ENCODE measurements around the gene YDJC.
"Not testable (repeated sequence)": the region's sequence is repeated elsewhere in the genome, so short reads cannot be mapped to it uniquely, and the experiment has no call there.

Gene YDJC

GRCh38 chr22:21646608-21647590 lies 17.1 kb upstream of the YDJC start:
- TF ChIP-seq ZFX (IDR thresholded peaks at IDR 0.05; ENCODE audit: borderline replicate concordance): no peak
- TF ChIP-seq, protein P1, sequence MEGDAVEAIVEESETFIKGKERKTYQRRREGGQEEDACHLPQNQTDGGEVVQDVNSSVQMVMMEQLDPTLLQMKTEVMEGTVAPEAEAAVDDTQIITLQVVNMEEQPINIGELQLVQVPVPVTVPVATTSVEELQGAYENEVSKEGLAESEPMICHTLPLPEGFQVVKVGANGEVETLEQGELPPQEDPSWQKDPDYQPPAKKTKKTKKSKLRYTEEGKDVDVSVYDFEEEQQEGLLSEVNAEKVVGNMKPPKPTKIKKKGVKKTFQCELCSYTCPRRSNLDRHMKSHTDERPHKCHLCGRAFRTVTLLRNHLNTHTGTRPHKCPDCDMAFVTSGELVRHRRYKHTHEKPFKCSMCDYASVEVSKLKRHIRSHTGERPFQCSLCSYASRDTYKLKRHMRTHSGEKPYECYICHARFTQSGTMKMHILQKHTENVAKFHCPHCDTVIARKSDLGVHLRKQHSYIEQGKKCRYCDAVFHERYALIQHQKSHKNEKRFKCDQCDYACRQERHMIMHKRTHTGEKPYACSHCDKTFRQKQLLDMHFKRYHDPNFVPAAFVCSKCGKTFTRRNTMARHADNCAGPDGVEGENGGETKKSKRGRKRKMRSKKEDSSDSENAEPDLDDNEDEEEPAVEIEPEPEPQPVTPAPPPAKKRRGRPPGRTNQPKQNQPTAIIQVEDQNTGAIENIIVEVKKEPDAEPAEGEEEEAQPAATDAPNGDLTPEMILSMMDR (IDR thresholded peaks at IDR 0.05): peak; percentile 86
- 0 out of 2 replicates have a peak overlapping the region, but pooled peaks have one; percentile 18 for H3K27ac ChIP-seq

GRCh38 chr22:21645513-21645912 lies 15.7 kb upstream of the YDJC start:
- H3K27ac ChIP-seq: not testable (repeated sequence)

- no peak for TF ChIP-seq ZFX (IDR thresholded peaks at IDR 0.05; ENCODE audit: borderline replicate concordance)
- TF ChIP-seq, protein P1 (IDR thresholded peaks at IDR 0.05): peak; percentile 20
- peak overlapping the region; percentile 81 for H3K27ac ChIP-seq
Observed at GRCh38 chr22:21643533-21644357, 13.9 kb upstream of the YDJC start.

GRCh38 chr22:21642584-21643448 lies 13.0 kb upstream of the YDJC start:
- no peak for TF ChIP-seq ZFX (IDR thresholded peaks at IDR 0.05; ENCODE audit: borderline replicate concordance)
- TF ChIP-seq, protein P1 (IDR thresholded peaks at IDR 0.05): peak; percentile 72
- H3K27ac ChIP-seq: peak overlapping the region; percentile 81

DNA sequence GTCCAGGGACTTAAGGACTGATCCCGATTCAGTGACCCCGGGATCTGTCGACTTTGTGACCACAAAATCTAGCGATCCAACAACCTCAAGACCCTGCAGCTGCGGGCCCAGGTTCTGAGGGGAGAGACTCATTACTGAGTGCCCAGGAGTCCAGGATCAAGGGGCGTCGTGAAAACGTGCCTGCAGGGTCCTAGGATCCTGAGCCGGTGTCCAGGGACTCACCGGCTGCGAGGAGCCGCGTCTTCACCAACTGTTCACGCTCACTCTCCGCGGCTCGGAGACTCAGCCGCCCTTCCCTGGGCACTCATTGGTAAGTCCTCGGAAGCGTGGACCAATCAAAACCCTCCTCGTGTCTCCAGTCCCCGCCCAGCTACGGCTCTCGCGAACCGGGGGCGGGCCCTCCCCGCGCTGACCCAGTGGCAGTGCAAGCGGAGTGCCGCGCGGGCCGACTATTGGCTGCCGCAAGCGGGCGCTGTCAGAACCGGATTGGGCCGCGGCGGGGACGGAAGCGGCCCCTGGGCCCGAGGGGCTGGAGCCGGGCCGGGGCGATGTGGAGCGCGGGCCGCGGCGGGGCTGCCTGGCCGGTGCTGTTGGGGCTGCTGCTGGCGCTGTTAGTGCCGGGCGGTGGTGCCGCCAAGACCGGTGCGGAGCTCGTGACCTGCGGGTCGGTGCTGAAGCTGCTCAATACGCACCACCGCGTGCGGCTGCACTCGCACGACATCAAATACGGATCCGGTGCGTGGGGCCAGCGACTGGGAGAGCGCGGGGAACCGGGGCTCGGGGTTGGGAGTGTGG lies 12.2 kb upstream of the YDJC start, which contains the start of gene SDF2L1:
TSS of gene SDF2L1 (plus strand) at position 514 of the 795 bp plus-strand sequence. CDS start at position 549, 35 bp downstream.
- H3K27ac ChIP-seq: peak within 1 kb of the TSS; percentile 81
- no peak for TF ChIP-seq ZFX (IDR thresholded peaks at IDR 0.05; ENCODE audit: borderline replicate concordance)
- TF ChIP-seq, protein P1 (IDR thresholded peaks at IDR 0.05): peak; percentile 48

DNA sequence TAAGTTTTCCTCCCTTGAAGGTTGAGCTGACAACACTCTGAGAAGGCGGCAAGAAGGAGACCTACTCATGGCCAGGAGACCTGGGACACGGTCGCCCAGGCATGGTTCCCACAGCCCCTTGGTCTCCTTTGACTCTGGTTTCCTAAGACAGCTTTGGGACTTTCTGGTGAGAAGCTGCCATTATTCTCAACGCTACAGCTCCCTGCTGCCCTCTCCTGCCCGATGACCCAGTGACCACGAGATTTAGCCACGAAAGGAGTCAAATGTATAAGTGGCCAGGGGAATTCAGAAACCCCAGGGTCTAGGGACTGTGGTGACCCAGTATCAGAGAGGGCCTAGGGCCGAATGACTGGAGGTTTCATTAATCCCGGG lies 11.6 kb upstream of the YDJC start:
- TF ChIP-seq, protein P1 (IDR thresholded peaks at IDR 0.05): peak; percentile 83
- no peak for TF ChIP-seq ZFX (IDR thresholded peaks at IDR 0.05; ENCODE audit: borderline replicate concordance)
- peak overlapping the region; percentile 81 for H3K27ac ChIP-seq

Data from 22Rv1 (cell line).